Urinary bladder (tissue), 4 donors: Measurements from ENCODE around the gene PFDN2. TPM values are rescaled to one million over a fixed set of nuclear protein-coding genes. Genes with fewer than 3 reads are reported as not detected.

Source experiments
- DNase-seq: peaks from one replicate; pipeline ENCODE4 v3.0.0-alpha.2; 2015; ENCODE audit errors: extremely low spot score
- H3K27ac ChIP-seq: one replicate; pipeline ENCODE4 v1.5.1; 2013; ENCODE audit warnings: low read depth, mild to moderate bottlenecking, moderate library complexity
- H3K36me3 ChIP-seq: one replicate; pipeline ENCODE4 v1.6.1; 2013; ENCODE audit warnings: mild to moderate bottlenecking, moderate library complexity; ENCODE audit not compliant: insufficient read depth
- H3K4me1 ChIP-seq: one replicate; pipeline ENCODE4 v1.6.1; 2013; ENCODE audit warnings: mild to moderate bottlenecking, moderate library complexity; ENCODE audit not compliant: insufficient read depth
- H3K4me3 ChIP-seq: one replicate; pipeline ENCODE4 v1.5.1; 2013; ENCODE audit warnings: low read depth, low read length
- WGBS: extraction: QIAGEN DNeasy Blood & Tissue Kit; methylation state at CpG from one replicate; pipeline ENCODE4 v1.1.7; 2013; 5-methylcytosine and 5-hydroxymethylcytosine counted together
- polyA plus RNA-seq: library from polyadenylated mRNA; stranded (reverse); fragments of 200-250 nt; gene quantifications from one replicate; pipeline ENCODE4 v1.2.3, GENCODE V29; 2013
- total RNA-seq: library from RNA; depleted of rRNA; stranded (reverse); fragments of >200 nt; gene quantifications from one replicate; pipeline ENCODE4 v1.2.3, GENCODE V29; 2014
- donor health status: healthy with polysubstance abuse.
- donor health status: healthy.

PFDN2 gene
- total and polyA plus RNA-seq, 2 donors = 9.8 to 108 TPM

- 97% methylated on average over 1 of the region's 1 CpG for WGBS
- Histone ChIP-seq H3K27ac (no peak overlapping the region), H3K36me3 (peaks cover 6% of the 10 kb centered on the region), H3K4me1 (no peaks in the 10 kb centered on the region), H3K4me3 (no peak overlapping the region)
- no peak for DNase-seq
Observed at GRCh38 chr1:161106431-161106830, 11.4 kb downstream of the PFDN2 start.

- Histone ChIP-seq H3K4me3 (no peak overlapping the region), H3K27ac (no peak overlapping the region), H3K4me1 (no peaks in the 10 kb centered on the region), H3K36me3 (peaks cover 3% of the 10 kb centered on the region)
- DNase-seq = no peak
- 65% methylated on average over 2 of the region's 2 CpGs for WGBS
Observed at GRCh38 chr1:161100556-161100955, 17.3 kb downstream of the PFDN2 start.

- Histone ChIP-seq H3K4me1 (no peaks in the 10 kb centered on the region), H3K36me3 (peaks cover 3% of the 10 kb centered on the region), H3K4me3 (no peak overlapping the region), H3K27ac (no peak overlapping the region)
- DNase-seq = no peak
- WGBS = 74% methylated on average over 9 of the region's 9 CpGs
Observed at GRCh38 chr1:161099090-161099802, 18.6 kb downstream of the PFDN2 start.

- Histone ChIP-seq H3K36me3 (no peaks in the 10 kb centered on the region), H3K27ac (no peak within 1 kb of the TSS), H3K4me1 (no peaks in the 10 kb centered on the region), H3K4me3 (peak within 1 kb of the TSS; percentile 43)
- WGBS = 5% methylated on average over 71 of the region's 71 CpGs
- DNase-seq = no peak
Observed at GRCh38 chr1:161098210-161099068, 19.4 kb downstream of the PFDN2 start, which contains the start of gene KLHDC9. KLHDC9 (plus strand) TSS chr1:161098361; CDS start chr1:161098536, 175 bp downstream.

GRCh38 chr1:161096530-161096929, 21.3 kb downstream of the PFDN2 start:
- Histone ChIP-seq H3K4me3 (no peak overlapping the region), H3K36me3 (no peaks in the 10 kb centered on the region), H3K4me1 (no peaks in the 10 kb centered on the region), H3K27ac (no peak overlapping the region)
- WGBS = 34% methylated on average over 1 of the region's 1 CpG
- no peak for DNase-seq

GRCh38 chr1:161096015-161096414, 21.8 kb downstream of the PFDN2 start:
- WGBS = 93% methylated on average over 2 of the region's 2 CpGs
- Histone ChIP-seq H3K27ac (no peak overlapping the region), H3K4me1 (no peaks in the 10 kb centered on the region), H3K36me3 (no peaks in the 10 kb centered on the region), H3K4me3 (no peak overlapping the region)
- no peak for DNase-seq

- H3K36me3 ChIP-seq = no peaks in the 10 kb centered on the region
- WGBS = 94% methylated on average over 6 of the region's 6 CpGs
- H3K4me3 ChIP-seq = no peak overlapping the region
- no peak for DNase-seq
- no peak overlapping the region for H3K27ac ChIP-seq
- no peaks in the 10 kb centered on the region for H3K4me1 ChIP-seq
Observed at GRCh38 chr1:161095230-161095629, 22.6 kb downstream of the PFDN2 start.

GRCh38 chr1:161094481-161094880, 23.4 kb downstream of the PFDN2 start:
- H3K27ac ChIP-seq = no peak overlapping the region
- WGBS = 93% methylated on average over 14 of the region's 14 CpGs
- no peaks in the 10 kb centered on the region for H3K36me3 ChIP-seq
- H3K4me3 ChIP-seq = no peak overlapping the region
- H3K4me1 ChIP-seq = no peaks in the 10 kb centered on the region
- no peak for DNase-seq

GRCh38 chr1:161092621-161093028, 25.2 kb downstream of the PFDN2 start:
- H3K4me3 ChIP-seq = no peak overlapping the region
- WGBS = 77% methylated on average over 3 of the region's 3 CpGs
- no peak overlapping the region for H3K27ac ChIP-seq
- no peaks in the 10 kb centered on the region for H3K4me1 ChIP-seq
- H3K36me3 ChIP-seq = no peaks in the 10 kb centered on the region
- no peak for DNase-seq

- no peak overlapping the region for H3K4me3 ChIP-seq
- 86% methylated on average over 7 of the region's 7 CpGs for WGBS
- H3K4me1 ChIP-seq = no peaks in the 10 kb centered on the region
- DNase-seq = no peak
- H3K36me3 ChIP-seq = no peaks in the 10 kb centered on the region
- H3K27ac ChIP-seq = no peak overlapping the region
Observed at GRCh38 chr1:161091796-161092507, 25.9 kb downstream of the PFDN2 start.

- DNase-seq = no peak
- WGBS = 87% methylated on average over 5 of the region's 5 CpGs
- no peak overlapping the region for H3K4me3 ChIP-seq
- no peaks in the 10 kb centered on the region for H3K4me1 ChIP-seq
- no peak overlapping the region for H3K27ac ChIP-seq
- H3K36me3 ChIP-seq = no peaks in the 10 kb centered on the region
Observed at GRCh38 chr1:161091093-161091492, 26.7 kb downstream of the PFDN2 start.

GRCh38 chr1:161090617-161091016, 27.2 kb downstream of the PFDN2 start:
- Histone ChIP-seq H3K4me3 (no peak overlapping the region), H3K27ac (no peak overlapping the region), H3K36me3 (no peaks in the 10 kb centered on the region), H3K4me1 (no peaks in the 10 kb centered on the region)
- DNase-seq = no peak
- 59% methylated on average over 3 of the region's 3 CpGs for WGBS

GRCh38 chr1:161089938-161090337, 27.9 kb downstream of the PFDN2 start:
- no peak overlapping the region for H3K4me3 ChIP-seq
- 93% methylated on average over 5 of the region's 5 CpGs for WGBS
- H3K36me3 ChIP-seq = no peaks in the 10 kb centered on the region
- H3K4me1 ChIP-seq = no peaks in the 10 kb centered on the region
- no peak overlapping the region for H3K27ac ChIP-seq
- no peak for DNase-seq
